ENCODE results near the gene PODXL.

The PODXL gene

GRCh38 chr7:131563918-131564317 lies 7.5 kb upstream of the PODXL start:
- DNase-seq, result no peak

GRCh38 chr7:131562941-131563340 lies 6.5 kb upstream of the PODXL start:
- no peak for DNase-seq

- DNase-seq, result no peak
Observed at GRCh38 chr7:131560061-131560460, 3.6 kb upstream of the PODXL start.

- peak; percentile 56 for DNase-seq
Observed at GRCh38 chr7:131557652-131558385, 1.4 kb upstream of the PODXL start.

DNA sequence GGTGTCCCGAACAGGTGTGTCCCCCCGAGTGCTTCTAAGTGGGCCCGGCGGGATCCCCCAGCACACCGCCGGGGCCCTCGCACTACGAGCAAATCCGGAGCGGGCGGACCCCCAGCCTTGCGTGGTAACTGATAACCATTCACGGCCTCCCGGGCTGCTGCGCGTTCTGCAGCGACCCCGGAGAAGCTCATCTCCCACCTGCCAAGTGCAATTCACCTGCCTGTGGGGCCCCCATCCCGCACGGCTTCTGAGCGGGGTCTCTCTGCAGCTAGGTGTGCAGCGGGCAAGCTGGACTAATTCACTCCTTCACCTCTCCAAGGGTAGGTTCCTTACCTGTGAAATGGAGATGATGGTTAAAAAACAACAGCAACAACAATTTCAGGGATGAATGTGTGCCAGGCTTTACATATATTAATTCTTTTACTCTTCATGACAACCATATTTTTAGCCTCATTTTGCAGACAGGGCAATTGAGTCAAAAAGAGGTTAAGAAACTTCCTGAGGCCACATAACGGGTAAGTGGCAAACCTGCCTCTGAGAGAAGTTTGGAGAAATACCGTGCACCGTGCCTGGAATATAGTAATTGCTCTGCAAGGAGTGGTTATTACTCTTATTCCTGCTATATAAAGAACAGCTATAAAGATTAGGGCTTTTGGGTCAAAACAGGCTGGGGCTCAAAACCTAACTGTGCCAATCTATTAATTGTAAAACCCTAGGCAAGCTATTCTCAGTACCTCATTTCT lies 652 bp upstream of the PODXL start:
- peak; percentile 65 for DNase-seq

GRCh38 chr7:131555552-131556052 lies 826 bp downstream of the PODXL start:
- DNase-seq, result no peak

DNA sequence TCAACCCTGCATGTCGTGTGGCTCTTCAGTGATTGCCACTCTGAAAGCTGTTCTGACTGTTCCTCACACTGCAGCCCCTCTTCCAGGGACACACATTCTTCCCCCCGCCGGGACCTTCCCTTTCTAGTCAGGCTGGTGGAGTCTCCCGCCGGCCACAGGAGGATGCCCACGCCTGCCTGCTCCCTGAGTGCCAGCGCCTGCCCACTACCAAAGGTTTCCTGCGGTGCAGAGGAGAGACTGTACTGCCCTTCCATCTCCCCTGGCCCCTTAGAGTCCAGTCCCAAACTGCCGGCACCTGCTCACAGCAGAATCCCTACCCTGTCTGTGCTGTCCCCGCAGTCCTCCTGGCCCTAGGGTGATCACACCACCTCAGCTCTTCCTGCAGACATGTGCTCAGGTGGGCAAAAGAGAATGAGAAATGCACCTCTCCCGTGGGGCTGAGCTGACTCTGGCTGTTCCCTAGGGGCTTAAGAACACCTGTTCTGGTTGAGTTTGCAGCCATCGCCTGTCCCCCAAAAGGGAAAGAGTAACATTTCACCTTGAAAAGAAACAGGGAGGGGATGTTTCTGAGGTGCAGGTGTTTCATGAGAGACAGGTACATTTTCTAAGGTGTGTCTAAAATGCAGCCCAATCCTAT lies 1.4 kb downstream of the PODXL start:
- peak; percentile 62 for DNase-seq

GRCh38 chr7:131553931-131554330 lies 2.5 kb downstream of the PODXL start:
- DNase-seq, result no peak

GRCh38 chr7:131552053-131552452 lies 4.4 kb downstream of the PODXL start:
- no peak for DNase-seq

DNA sequence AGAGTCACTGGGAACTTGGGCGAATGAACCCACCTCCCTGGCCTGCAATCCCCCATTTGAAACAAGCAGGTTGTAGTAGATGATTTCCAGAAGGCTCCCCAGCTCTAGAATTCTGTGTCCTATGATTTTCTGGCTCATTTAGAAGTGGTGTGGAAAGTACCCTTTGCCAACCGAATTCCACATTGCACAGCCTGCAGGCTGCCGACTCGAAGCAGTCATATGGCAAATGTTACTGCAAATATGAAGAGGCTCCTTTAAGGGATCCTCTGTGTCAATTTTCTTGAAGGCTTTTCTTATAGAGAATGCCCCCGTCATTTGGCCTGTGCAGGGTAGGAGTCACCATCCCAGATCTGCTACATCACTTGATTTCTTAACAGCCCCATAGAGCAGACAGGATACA lies 5.6 kb downstream of the PODXL start:
- no peak for DNase-seq

GRCh38 chr7:131548371-131548770 lies 8.1 kb downstream of the PODXL start:
- DNase-seq, result no peak

DNA sequence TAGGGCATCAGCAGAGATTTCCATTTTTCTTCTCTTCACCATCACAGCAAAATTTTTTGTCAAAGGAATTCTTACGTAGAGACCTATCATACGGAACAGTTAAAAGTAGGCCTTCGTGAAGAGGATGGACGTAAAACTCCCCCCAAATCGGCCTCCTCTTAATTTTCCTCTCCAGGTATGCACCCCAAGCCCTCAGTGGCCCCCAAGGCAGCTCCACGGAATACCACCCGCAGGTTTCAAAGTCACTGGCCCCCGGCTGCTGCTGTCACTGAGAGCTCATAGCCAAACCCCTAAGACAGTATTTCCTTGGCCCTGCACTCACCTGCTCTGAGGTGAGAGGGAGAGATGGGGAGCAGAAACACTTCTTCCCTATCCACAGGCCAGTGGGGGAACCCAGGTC lies 8.8 kb downstream of the PODXL start:
- DNase-seq, result no peak

DNA sequence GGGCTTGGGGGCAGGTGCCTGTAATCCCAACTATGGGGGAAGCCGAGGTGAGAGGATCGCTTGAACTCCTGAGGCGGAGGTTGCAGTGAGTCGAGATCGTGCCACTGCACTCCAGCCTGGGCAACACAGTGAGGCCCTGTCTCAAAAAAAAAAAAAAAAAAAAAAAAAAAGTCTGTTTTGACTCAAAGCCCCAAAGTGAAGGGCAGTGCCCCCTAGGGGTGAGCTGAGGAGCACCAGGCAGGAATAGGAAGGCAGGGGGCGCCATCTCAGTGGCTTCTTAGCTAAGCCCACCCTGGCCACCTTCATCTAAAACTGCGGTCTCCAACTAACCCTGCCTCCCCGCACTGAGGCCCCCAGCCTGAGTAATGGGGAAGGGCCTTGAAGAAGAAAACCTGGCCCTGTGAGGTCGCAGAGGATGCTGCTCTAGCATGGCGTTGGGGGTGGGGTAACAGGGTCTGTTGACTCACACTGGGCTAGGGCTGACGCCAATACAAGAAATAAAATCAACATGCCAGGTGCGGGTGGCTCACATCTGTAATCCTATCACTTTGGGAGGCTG lies 9.8 kb downstream of the PODXL start:
- no peak for DNase-seq

- DNase-seq, result no peak
Observed at GRCh38 chr7:131546126-131546525, 10.3 kb downstream of the PODXL start.

DNA sequence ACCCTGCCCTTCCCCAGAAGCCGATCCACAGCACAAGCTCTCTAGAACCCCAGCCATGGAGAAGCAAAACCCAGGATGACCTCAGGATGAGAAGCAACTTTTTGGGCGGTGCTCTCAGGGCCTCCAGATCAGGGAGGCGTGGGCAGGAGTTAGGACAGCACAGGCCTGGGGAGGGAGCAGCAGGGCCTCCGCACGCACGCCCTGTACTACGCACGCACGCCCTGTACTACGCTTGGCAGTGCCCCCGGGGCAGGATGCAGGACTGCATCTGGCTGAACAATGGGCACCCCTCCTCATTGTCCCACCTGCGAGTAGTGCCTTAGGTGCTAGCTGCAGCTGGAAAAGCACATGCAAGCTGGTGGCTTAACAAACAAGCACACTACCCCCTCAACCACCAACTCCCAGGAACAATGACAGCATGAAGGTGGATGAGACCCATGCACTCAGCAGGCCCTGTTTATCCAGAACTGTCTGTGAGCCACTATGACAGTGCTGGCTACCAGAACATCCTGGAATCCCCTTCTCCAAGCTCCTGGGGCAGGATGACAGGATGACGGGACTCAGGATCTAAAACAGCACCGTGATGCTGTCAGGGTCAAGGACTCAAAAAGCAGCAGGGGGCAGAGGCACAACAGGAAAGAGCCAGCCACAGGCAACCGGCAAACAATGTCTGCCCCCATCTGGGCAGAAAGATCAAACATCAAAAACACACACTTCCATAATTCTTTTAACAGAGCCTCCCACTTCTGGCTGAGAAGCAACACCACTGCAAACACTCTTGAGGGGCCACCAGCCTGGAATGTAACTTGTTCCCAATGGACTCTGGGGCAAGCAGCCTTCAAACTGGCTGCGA lies 11.8 kb downstream of the PODXL start:
- DNase-seq, result no peak

GRCh38 chr7:131544021-131544420 lies 12.4 kb downstream of the PODXL start:
- DNase-seq, result no peak

DNA sequence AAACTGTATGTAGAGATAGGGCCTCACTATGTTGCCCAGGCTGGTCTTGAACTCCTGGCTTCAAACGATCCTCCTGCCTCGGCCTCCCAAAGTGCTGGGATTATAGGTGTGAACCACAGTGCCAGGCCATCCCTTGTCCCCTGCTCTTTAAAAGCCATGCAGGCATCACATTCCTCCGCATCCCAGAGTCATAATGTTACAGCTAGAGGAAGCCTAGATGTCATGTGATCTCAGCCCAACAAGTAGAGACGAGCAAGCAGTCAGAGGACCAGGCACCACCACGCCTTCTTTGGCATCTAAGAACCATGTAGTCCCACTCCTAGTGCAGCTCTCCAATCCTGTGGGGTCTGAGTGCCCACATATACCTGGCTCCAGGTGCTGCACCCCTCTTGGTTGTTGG lies 13.1 kb downstream of the PODXL start:
- no peak for DNase-seq

- no peak for DNase-seq
Observed at GRCh38 chr7:131540491-131541162, 15.8 kb downstream of the PODXL start.

- peak; percentile 23 for DNase-seq
Observed at GRCh38 chr7:131538813-131539179, 17.6 kb downstream of the PODXL start.

DNA sequence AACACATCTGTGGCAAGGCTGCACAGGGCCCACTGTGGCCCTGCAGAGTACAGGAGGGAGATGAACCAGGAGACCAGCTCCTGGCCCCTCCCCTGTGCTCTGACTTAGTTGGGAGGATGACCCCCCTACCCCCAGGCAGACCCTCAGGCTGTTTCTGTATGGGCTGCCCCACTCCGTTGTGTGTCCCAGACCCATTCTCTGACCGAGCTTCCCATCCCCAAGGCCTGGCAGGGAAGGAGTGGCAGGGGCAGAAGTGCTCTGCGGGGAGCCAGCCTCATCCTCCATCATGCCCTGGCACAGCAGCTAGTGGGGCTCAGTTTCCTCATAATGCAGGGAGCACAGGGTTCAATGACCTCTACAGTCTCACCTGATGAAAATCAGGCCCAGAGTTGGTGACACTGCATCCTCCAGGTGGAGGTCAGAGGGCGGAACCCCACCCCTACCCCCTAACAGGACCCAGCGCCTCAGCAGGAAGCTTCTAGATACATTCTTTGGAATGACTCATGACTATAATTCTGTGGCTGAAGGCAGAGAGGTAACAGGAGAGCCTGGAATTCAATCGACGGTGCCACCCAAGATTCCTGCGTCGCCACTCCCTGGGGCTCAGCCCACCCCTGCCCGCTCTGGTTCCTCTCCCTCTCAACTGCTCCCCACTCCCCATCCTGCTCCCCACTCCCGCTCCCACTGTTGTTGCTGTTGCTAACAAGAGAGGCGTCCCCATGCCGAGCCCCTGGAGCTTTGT lies 18.2 kb downstream of the PODXL start:
- DNase-seq, result no peak

- peak; percentile 53 for DNase-seq
Observed at GRCh38 chr7:131537571-131537978, 18.9 kb downstream of the PODXL start.
